Mammary epithelial cell (primary cell): Measurements from ENCODE around the gene MPHOSPH6.

Source experiments
- CTCF ChIP-seq, 2 donors: IDR thresholded peaks in 1 of 2; conservative IDR thresholded peaks in 1 of 2; 2 replicates each; pipeline ENCODE4 v1.5.1; 2011 to 2012; ENCODE audit warnings: inconsistent platforms in 2 of 2, low read length in 2 of 2, mild to moderate bottlenecking in 2 of 2, control low read depth in 1 of 2, low read depth in 1 of 2; ENCODE audit not compliant: insufficient read depth in 1 of 2; ENCODE audit errors: extremely low read depth in 1 of 2
- EZH2 ChIP-seq: IDR thresholded peaks from 2 replicates; pipeline ENCODE4 v1.6.1; 2012; ENCODE audit warnings: low read length, inconsistent platforms, borderline replicate concordance

DNA sequence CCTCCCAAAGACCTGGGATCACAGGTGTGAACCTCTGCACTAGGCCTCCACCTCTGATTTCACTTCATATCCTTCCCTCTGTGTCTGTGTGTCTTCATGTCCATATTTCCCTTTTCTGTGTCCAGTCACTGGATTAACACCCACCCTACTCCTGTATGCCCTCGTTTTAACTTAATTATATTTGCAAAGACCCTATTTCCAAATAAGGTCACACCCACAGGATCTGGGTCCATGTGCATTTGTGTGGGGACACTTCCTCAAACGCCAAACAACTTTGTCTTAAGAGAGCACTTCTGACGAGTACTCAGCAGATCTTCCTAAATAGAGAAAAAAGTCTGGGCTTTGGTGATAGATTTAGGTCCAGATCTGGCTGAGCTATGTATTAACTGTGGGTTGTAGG, 56.3 kb downstream of the MPHOSPH6 start:
- TF ChIP-seq CTCF (conservative IDR thresholded peaks at IDR 0.05 in 1 of 2, IDR thresholded peaks at IDR 0.05 in 1 of 2; ENCODE audit: extremely low read depth in 1 of 2, insufficient read depth in 1 of 2, low read depth in 1 of 2, low read length in 2 of 2) (no peak), EZH2 (no peak)
